Astrocyte of the cerebellum (primary cell): ENCODE measurements around the gene PSMB10.

Experiments used
- DNase-seq: peaks from one replicate; pipeline ENCODE4 v3.0.0-alpha.2; 2011; ENCODE audit warnings: low read depth
- H3K4me3 ChIP-seq: 2 replicates; pipeline ENCODE4 v1.5.1; 2011; ENCODE audit warnings: mild to moderate bottlenecking, low read depth, low read length, moderate library complexity
- in situ Hi-C: cut with HindIII; loops from 2 replicates; pipeline ENCODE4 v1.10.0; 2017; ENCODE audit warnings: low sequenced_read_pairs
- TF ChIP-seq, protein P1 (sequence below): IDR thresholded peaks from 2 replicates; pipeline ENCODE4 v1.5.1; 2012; ENCODE audit warnings: low read length, low read depth, moderate library complexity, mild to moderate bottlenecking; ENCODE audit errors: missing control alignments

The PSMB10 gene

DNA sequence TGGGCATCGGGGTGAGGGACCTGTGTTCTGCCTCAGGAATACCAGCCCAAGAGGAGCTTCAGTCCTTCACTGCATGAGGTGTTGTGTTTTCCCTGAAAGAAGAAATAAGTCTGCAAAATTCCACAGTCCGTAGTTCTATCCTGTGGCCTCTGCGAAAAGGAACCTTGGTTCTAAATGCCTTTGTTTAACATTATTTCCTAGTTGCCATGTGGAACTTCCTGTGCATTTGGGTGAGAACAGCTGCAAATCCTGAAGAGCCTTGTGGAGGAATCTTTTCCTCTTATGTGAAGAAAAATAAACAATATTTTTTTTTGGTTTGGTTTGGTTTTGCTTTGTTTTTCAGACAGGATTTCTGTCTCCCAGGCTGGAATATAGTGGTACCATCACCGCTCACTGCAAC is 33.8 kb downstream of the PSMB10 start:
- H3K4me3 ChIP-seq = no peak overlapping the region
- in situ Hi-C loops = loop anchor here (25.0 kb wide), 1 partner anchor 109 kb away; the partner anchor contains the start of genes DDX28, DPEP2NB and DUS2
- TF ChIP-seq, protein P1, sequence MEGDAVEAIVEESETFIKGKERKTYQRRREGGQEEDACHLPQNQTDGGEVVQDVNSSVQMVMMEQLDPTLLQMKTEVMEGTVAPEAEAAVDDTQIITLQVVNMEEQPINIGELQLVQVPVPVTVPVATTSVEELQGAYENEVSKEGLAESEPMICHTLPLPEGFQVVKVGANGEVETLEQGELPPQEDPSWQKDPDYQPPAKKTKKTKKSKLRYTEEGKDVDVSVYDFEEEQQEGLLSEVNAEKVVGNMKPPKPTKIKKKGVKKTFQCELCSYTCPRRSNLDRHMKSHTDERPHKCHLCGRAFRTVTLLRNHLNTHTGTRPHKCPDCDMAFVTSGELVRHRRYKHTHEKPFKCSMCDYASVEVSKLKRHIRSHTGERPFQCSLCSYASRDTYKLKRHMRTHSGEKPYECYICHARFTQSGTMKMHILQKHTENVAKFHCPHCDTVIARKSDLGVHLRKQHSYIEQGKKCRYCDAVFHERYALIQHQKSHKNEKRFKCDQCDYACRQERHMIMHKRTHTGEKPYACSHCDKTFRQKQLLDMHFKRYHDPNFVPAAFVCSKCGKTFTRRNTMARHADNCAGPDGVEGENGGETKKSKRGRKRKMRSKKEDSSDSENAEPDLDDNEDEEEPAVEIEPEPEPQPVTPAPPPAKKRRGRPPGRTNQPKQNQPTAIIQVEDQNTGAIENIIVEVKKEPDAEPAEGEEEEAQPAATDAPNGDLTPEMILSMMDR = no peak
- DNase-seq = no peak

GRCh38 chr16:67901734-67902133 is 34.9 kb downstream of the PSMB10 start:
- DNase-seq = no peak
- TF ChIP-seq, protein P1 = no peak
- in situ Hi-C loops = loop anchor here (25.0 kb wide), 1 partner anchor 111 kb away; the partner anchor contains the start of genes DDX28, DPEP2NB and DUS2
- H3K4me3 ChIP-seq = no peak overlapping the region

DNA sequence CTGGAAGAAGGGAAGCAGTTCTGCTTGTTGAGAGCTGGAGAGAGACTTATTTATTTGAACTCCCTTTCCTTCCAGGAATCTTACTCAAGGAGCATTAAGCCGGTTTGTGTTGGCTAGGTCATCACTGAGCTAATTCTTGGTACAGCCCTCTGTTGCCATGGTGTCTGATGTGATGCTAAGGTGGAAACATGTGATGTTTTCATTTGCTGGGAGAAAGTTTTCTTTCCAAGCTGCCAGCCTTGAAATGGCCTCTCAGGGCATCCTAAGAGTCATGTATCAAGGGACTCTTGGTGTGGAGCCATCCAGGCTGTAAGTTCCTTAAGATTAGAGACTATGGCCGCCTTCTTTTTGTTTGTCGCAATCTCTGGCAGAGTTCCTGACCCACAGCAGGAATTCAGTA is 39.4 kb downstream of the PSMB10 start:
- in situ Hi-C loops = no loop called here
- DNase-seq = no peak
- no peak overlapping the region for H3K4me3 ChIP-seq
- TF ChIP-seq, protein P1 = no peak

DNA sequence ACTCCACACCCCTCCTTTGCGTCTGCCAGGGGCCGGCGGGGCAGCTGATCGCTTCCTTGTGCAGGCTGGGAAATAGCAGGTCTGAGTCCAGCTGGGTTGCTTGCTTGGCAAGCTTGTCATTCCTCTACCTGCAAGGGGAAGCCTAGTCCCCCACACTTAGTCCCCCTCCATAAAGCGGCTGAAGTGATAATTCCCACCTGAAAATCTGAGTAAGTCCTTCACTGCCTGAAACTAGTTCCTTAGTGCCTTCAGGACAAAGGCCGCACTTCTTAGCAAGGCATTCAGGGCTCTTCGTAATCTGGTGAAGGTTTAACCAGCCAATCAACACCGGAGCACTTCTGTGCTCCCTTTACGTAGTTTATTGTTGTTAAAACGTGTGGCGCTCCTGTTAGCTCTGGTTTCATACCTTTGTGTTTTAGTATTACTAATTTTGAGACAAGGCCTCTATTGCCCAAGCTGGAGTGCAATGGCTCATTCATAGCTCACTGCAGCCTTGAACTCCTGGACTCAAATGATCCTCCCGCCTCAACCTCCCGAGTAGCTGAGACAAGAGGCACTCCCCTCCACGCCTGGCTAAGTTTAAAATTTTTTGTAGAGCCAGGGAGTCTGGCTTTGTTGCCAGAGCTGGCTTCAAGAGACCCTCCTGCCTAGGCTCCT is 42.8 kb downstream of the PSMB10 start:
- no peak for DNase-seq
- in situ Hi-C loops = no loop called here
- TF ChIP-seq, protein P1 = no peak
- peak overlapping the region; percentile 94 for H3K4me3 ChIP-seq

DNA sequence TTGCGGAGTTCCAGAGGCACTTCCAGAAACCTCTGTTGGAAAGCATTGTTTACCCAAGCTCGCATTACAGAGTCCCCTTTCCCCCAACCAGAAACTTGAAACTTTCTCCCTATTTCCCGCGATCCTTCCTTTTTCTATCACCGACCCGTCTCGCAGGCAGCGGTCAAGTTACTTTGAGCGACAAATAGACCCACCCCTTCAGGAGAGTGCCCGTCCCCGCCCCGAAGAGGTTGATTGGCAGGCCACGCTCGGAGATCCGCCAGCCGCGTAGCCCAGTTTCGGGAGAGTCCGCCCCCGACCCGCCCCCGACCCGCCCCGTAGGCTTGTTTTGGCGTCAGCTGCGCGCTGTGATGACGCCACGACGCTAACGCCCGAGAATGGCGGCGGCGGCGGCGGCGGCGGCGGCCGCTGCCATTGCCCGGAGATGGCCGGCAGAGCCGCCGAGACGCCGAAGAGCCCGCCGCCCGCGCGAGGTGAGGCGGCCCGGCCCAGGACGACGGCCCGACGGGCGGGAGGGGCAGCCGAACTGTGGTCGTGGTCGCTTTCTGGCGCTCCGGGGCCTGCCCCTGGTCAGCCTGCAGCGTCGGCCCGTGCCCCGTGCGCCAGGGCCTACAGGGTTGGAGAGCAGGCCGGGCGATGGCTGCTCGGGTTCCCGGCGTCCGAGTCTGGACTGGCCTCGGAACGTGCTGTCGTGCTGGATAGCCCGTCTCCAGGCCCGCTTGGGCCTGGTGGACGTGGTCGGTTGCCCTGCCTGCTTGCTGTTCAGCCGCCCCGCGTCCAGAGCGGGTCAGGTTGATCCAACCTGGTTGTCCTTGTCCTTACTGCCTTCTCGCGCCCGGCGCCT is 43.5 kb downstream of the PSMB10 start, which contains the start of gene PSKH1:
PSKH1 (plus strand) TSS at position 356 of the 844 bp plus-strand sequence. CDS start 15,496 bp downstream, outside the sequence.
- H3K4me3 ChIP-seq = peak within 1 kb of the TSS; percentile 94
- in situ Hi-C loops = no loop called here
- TF ChIP-seq, protein P1 = no peak

DNA sequence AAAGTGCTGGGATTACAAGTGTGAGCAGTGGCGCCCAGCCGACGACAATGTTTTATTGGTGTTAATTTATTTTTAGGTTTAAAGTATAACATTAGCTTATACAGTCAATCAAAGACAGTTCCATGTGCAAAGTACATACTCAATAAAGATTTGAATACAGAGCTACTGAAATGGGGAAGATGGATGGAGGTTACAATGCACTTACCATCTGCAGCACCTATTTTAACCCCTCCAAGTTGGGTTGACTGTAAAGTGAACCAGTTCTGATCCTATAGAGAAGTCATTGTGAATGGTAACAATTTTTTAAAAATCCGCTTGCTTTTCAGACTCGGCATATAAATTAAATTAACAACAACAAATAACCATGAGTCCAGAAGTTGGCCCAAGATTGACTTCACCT is 44.3 kb downstream of the PSMB10 start:
- TF ChIP-seq, protein P1 = no peak
- H3K4me3 ChIP-seq = peak overlapping the region; percentile 32
- no peak for DNase-seq
- in situ Hi-C loops = no loop called here

More for the DNA sequence above, 43.5 kb downstream of the PSMB10 start, which contains the start of gene PSKH1:
- DNase-seq = peak; percentile 87
